Heart left ventricle (tissue), 16 donors: Measurements from ENCODE around the gene SOBP. TPM values are rescaled to one million over a fixed set of nuclear protein-coding genes. Genes with fewer than 3 reads are reported as not detected.
"Not testable (repeated sequence)": the region's sequence is repeated elsewhere in the genome, so short reads cannot be mapped to it uniquely, and the experiment has no call there.

ENCODE experiments used
- ATAC-seq, 4 donors: fragments of 200-7000 bp; cut with Tn5 transposase; one replicate each; pipeline ENCODE4 v1.9.1; 2020 to 2022; ENCODE audit warnings: moderate library complexity in 4 of 4, mild to moderate bottlenecking in 3 of 4, moderate number of reproducible peaks in 1 of 4
- DNase-seq, 5 donors: peaks; one replicate each; pipeline ENCODE4 v3.0.0-alpha.2; 2020
- H3K27ac ChIP-seq, 12 donors: fragments of 200-600 bp; sonication (generic) in 4 of 12; one replicate each; pipeline versions ENCODE4 v1.5.0 to v1.8.0; 2016 to 2022; ENCODE audit warnings: mild to moderate bottlenecking in 2 of 12
- H3K27me3 ChIP-seq, 9 donors: fragments of 200-600 bp; sonication (generic) in 2 of 9; one replicate each; pipeline versions ENCODE4 v1.5.1 to v1.8.0; 2016 to 2022; ENCODE audit warnings: mild to moderate bottlenecking in 3 of 9
- H3K36me3 ChIP-seq, 9 donors: fragments of 200-600 bp; sonication (generic) in 2 of 9; one replicate each; pipeline versions ENCODE4 v1.5.0 to v1.8.0; 2018 to 2022; ENCODE audit warnings: mild to moderate bottlenecking in 2 of 9
- H3K4me1 ChIP-seq, 12 donors: fragments of 200-600 bp; sonication (generic) in 4 of 12; one replicate each; pipeline versions ENCODE4 v1.5.0 to v1.8.0; 2016 to 2022; ENCODE audit warnings: mild to moderate bottlenecking in 3 of 12
- H3K4me3 ChIP-seq, 12 donors: fragments of 200-600 bp; sonication (generic) in 4 of 12; one replicate each; pipeline versions ENCODE4 v1.5.0 to v1.8.0; 2017 to 2022; ENCODE audit warnings: mild to moderate bottlenecking in 9 of 12, moderate library complexity in 4 of 12
- H3K9me3 ChIP-seq, 12 donors: fragments of 200-600 bp; sonication (generic) in 4 of 12; one replicate each; pipeline versions ENCODE4 v1.5.0 to v1.8.0; 2016 to 2022; ENCODE audit warnings: mild to moderate bottlenecking in 1 of 12
- CTCF ChIP-seq, 12 donors: fragments of 200-600 bp; sonication (generic) in 4 of 12; IDR thresholded peaks; one replicate each; pipeline versions ENCODE4 v1.5.0 to v1.8.0; 2018 to 2022; ENCODE audit warnings: antibody characterized with exemption in 12 of 12, mild to moderate bottlenecking in 5 of 12
- POLR2A ChIP-seq, 2 donors: fragments of 450-650 bp; IDR thresholded peaks; one replicate each; pipeline ENCODE4 v1.6.1; 2017; ENCODE audit warnings: antibody characterized with exemption in 2 of 2, mild to moderate bottlenecking in 2 of 2, moderate library complexity in 2 of 2
- WGBS, 4 donors: extraction: QIAGEN DNeasy Blood & Tissue Kit in 2 of 4; methylation state at CpG; one replicate each; pipeline versions ENCODE4 v1.1.5 to v1.1.7; 2013 to 2018; 5-methylcytosine and 5-hydroxymethylcytosine counted together
- intact Hi-C, 10 donors: fragments of 100-400 bp; cut with DNase I; formaldehyde crosslinking; loops; one replicate each; pipeline versions ENCODE4 v1.11.1 to v1.14.2; 2022
- polyA plus RNA-seq, 2 donors: library from polyadenylated mRNA; stranded (reverse); fragments of 200-250 nt; gene quantifications; one replicate each; pipeline ENCODE4 v1.2.3, GENCODE V29; 2013
- total RNA-seq, 9 donors: library from RNA; depleted of rRNA in 2 of 9; stranded (reverse); fragments of >200 nt in 2 of 9; fragmentation: NEBNext Ultra II Directional in 3 of 9; extraction: Animal tissue kit (Norgen Biotek cat#: 25700) in 3 of 9; gene quantifications; one replicate each; pipeline versions ENCODE4 v1.1.0 to v1.2.4, GENCODE V29; 2016 to 2023
- donor health status: ischemic (EF 13 %, LVEDD 7.1; RV severe dilation, severe dysfunction).
- donor health status: healthy with polysubstance abuse.
- donor health status: DM: no; HTN: yes; CAD: no.
- donor health status: DM: no; HTN: no; CAD: no.
- donor health status: ischemic (EF 25% LVEDD 6.9; RV normal size, moderate dysfunction).
- donor health status: ischemic (EF 25% LVEDD 5.7; RV mildly dilated, moderate dysfunction).
- donor health status: healthy.
- donor health status: DM: yes; HTN: yes; CAD: no.
- donor health status: ischemic (EF 35%, LVEDD 5.7; RV mildly dilated, moderate dysfunction).
- donor health status: nonischemic (EF 11% LVEDD 7.7; RV severe dilation, severe dysfunction).
- donor health status: DM: yes; HTN: yes; CAD: no.
- donor health status: PGD.
- donor health status: ischemic (EF 29% LVEDD 5.4; RV normal size, mild dysfunction).
- donor health status: nonischemic (EF 23%, LVEDD 6.1; RV moderate dilation, normal function).

SOBP gene
- total and polyA plus RNA-seq, 11 donors, result 10.6 to 24.9 (median 16.4) TPM

- intact Hi-C loops, result no loop called here
- H3K27me3 ChIP-seq, result no peaks in the 10 kb centered on the region
- peaks cover 0 to 25% (median 4%) of the 10 kb centered on the region in 9 donors for H3K36me3 ChIP-seq
- DNase-seq (no peak), ATAC-seq (no peak)
- H3K4me1 ChIP-seq, result peaks cover 0 to 26% (median 14%) of the 10 kb centered on the region in 12 donors
- H3K9me3 ChIP-seq, result peaks cover 0 to 30% (median 0%) of the 10 kb centered on the region in 12 donors
- no peak for TF ChIP-seq CTCF (IDR thresholded peaks at IDR 0.05)
- no peak for TF ChIP-seq POLR2A (IDR thresholded peaks at IDR 0.05)
- 96 to 99% (median 98%) methylated on average over 5 of the region's 5 CpGs for WGBS, 4 donors
- H3K4me3 ChIP-seq, result no peak overlapping the region
- H3K27ac ChIP-seq, result no peak overlapping the region
Measured at GRCh38 chr6:107515955-107516354, 26.0 kb downstream of the SOBP start.

GRCh38 chr6:107517274-107517673 lies 27.4 kb downstream of the SOBP start:
- H3K4me1 ChIP-seq, result peaks cover 0 to 12% (median 4%) of the 10 kb centered on the region in 12 donors
- no peak overlapping the region for H3K4me3 ChIP-seq
- WGBS, 4 donors, result 93 to 100% (median 99%) methylated on average over 1 of the region's 1 CpG
- H3K27me3 ChIP-seq, result no peaks in the 10 kb centered on the region
- H3K9me3 ChIP-seq, result peaks cover 0 to 30% (median 0%) of the 10 kb centered on the region in 12 donors
- H3K27ac ChIP-seq, result no peak overlapping the region
- no peak for ATAC-seq
- intact Hi-C loops, result no loop called here
- H3K36me3 ChIP-seq, result peaks cover 0 to 25% (median 4%) of the 10 kb centered on the region in 9 donors
- DNase-seq, result no peak
- TF ChIP-seq CTCF (IDR thresholded peaks at IDR 0.05) (no peak), POLR2A (IDR thresholded peaks at IDR 0.05) (no peak)

- WGBS, 4 donors, result 66 to 75% (median 70%) methylated on average over 5 of the region's 5 CpGs
- H3K27me3 ChIP-seq, DNase-seq, intact Hi-C loops, H3K27ac ChIP-seq, H3K4me3 ChIP-seq: not testable (repeated sequence)
- Histone ChIP-seq H3K36me3 (peaks cover 0 to 20% (median 3%) of the 10 kb centered on the region in 9 donors), H3K4me1 (peaks cover 0 to 10% (median 0%) of the 10 kb centered on the region in 12 donors), H3K9me3 (peaks cover 0 to 30% (median 0%) of the 10 kb centered on the region in 12 donors)
- ATAC-seq, result peak in 1 of 4 donors; percentile 11
Measured at GRCh38 chr6:107519224-107519623, 29.3 kb downstream of the SOBP start.

- peaks cover 0 to 17% (median 3%) of the 10 kb centered on the region in 9 donors for H3K36me3 ChIP-seq
- H3K27me3 ChIP-seq, H3K27ac ChIP-seq, H3K4me3 ChIP-seq, intact Hi-C loops, ATAC-seq, DNase-seq: not testable (repeated sequence)
- 0 to 80% (median 55%) methylated on average over 1 of the region's 2 CpGs for WGBS, 4 donors
- H3K9me3 ChIP-seq, result peaks cover 0 to 19% (median 0%) of the 10 kb centered on the region in 12 donors
- H3K4me1 ChIP-seq, result peaks cover 0 to 10% (median 0%) of the 10 kb centered on the region in 12 donors
Measured at GRCh38 chr6:107520706-107521105, 30.8 kb downstream of the SOBP start.

- peaks cover 0 to 23% (median 0%) of the 10 kb centered on the region in 12 donors for H3K4me1 ChIP-seq
- 64 to 76% (median 71%) methylated on average over 5 of the region's 5 CpGs for WGBS, 4 donors
- no peak overlapping the region for H3K27ac ChIP-seq
- ATAC-seq (peak in 3 of 4 donors; percentile 16 to 44 (median 29)), DNase-seq (no peak)
- H3K27me3 ChIP-seq, result no peaks in the 10 kb centered on the region
- H3K36me3 ChIP-seq, result peaks cover 0 to 17% (median 3%) of the 10 kb centered on the region in 9 donors
- intact Hi-C loops, result no loop called here
- no peaks in the 10 kb centered on the region for H3K9me3 ChIP-seq
- TF ChIP-seq POLR2A (IDR thresholded peaks at IDR 0.05), result no peak
- no peak for TF ChIP-seq CTCF (IDR thresholded peaks at IDR 0.05)
- no peak overlapping the region for H3K4me3 ChIP-seq
Measured at GRCh38 chr6:107523054-107523791, 33.3 kb downstream of the SOBP start.
